Uterus (tissue), 2 donors: ENCODE measurements around the gene SHANK2.

Experiments
- POLR2A ChIP-seq, 2 donors: fragments of 450-650 bp; IDR thresholded peaks; one replicate each; pipeline ENCODE4 v1.6.1; 2016; ENCODE audit warnings: antibody characterized with exemption in 2 of 2, mild to moderate bottlenecking in 1 of 2, moderate library complexity in 1 of 2
- TF ChIP-seq, protein P1 (sequence below), 4 experiments: fragments of 200-600 bp in 2 of 4; fragments of 450-650 bp in 2 of 4; sonication (generic) in 2 of 4; IDR thresholded peaks; one replicate each; pipeline ENCODE4 v1.5.1; 2016 to 2019; ENCODE audit warnings: antibody characterized with exemption in 4 of 4, mild to moderate bottlenecking in 2 of 4, moderate library complexity in 1 of 4

- TF ChIP-seq POLR2A (IDR thresholded peaks at IDR 0.05): no peak
- TF ChIP-seq, protein P1, sequence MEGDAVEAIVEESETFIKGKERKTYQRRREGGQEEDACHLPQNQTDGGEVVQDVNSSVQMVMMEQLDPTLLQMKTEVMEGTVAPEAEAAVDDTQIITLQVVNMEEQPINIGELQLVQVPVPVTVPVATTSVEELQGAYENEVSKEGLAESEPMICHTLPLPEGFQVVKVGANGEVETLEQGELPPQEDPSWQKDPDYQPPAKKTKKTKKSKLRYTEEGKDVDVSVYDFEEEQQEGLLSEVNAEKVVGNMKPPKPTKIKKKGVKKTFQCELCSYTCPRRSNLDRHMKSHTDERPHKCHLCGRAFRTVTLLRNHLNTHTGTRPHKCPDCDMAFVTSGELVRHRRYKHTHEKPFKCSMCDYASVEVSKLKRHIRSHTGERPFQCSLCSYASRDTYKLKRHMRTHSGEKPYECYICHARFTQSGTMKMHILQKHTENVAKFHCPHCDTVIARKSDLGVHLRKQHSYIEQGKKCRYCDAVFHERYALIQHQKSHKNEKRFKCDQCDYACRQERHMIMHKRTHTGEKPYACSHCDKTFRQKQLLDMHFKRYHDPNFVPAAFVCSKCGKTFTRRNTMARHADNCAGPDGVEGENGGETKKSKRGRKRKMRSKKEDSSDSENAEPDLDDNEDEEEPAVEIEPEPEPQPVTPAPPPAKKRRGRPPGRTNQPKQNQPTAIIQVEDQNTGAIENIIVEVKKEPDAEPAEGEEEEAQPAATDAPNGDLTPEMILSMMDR (IDR thresholded peaks at IDR 0.05): no peak
Observed at GRCh38 chr11:71223671-71224660, 28.4 kb downstream of the SHANK2 start.
